ENCODE data around the gene SMIM35. TPM values are rescaled to one million over a fixed set of nuclear protein-coding genes. Genes with fewer than 3 reads are reported as not detected.

Gene SMIM35
- total and polyA plus RNA-seq, 7 donors: 0.09 TPM; not detected in 6

DNA sequence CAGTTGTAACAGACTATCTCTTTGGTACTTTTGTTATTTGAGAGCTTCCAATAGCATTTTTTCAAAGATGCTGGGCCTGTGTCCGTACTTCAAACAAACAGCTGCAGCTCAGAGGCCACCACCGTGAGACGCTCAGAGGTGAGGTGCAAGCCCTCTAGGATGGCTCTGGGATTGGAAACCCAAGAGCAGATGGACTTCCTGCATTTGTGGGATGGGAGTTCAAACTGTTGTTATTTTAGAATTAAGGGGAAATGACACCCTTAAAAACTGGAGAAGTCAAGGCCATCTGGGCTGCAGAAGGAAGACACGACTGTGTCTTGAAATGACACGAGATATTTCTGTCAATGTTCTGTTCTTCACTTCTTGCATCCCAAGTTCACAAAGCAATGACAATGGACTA, 109.7 kb downstream of the SMIM35 start:
- ATAC-seq (no peak), DNase-seq (no peak)
- Histone ChIP-seq H3K36me3 (ENCODE audit: insufficient read depth in 1 of 2, low read depth in 1 of 2) (no peaks in the 10 kb centered on the region), H3K4me1 (no peaks in the 10 kb centered on the region), H3K27me3 (ENCODE audit: insufficient read depth in 3 of 3, low read length in 2 of 3) (peaks cover 0 to 4% (median 1%) of the 10 kb centered on the region in 3 donors), H3K4me3 (no peak overlapping the region), H3K27ac (no peak overlapping the region), H3K9me3 (no peaks in the 10 kb centered on the region)
- no peak for TF ChIP-seq CTCF (IDR thresholded peaks at IDR 0.05)
- intact Hi-C loops (cut with DNase I): no loop called here
- WGBS, 3 donors: 80 to 84% (median 83%) methylated on average over 5 of the region's 5 CpGs

GRCh38 chr11:117976445-117976844, 110.3 kb downstream of the SMIM35 start:
- Histone ChIP-seq H3K27me3 (ENCODE audit: insufficient read depth in 3 of 3, low read length in 2 of 3) (peaks cover 0 to 4% (median under 1%) of the 10 kb centered on the region in 3 donors), H3K4me3 (no peak overlapping the region), H3K36me3 (ENCODE audit: insufficient read depth in 1 of 2, low read depth in 1 of 2) (no peaks in the 10 kb centered on the region), H3K9me3 (no peaks in the 10 kb centered on the region), H3K4me1 (no peaks in the 10 kb centered on the region), H3K27ac (no peak overlapping the region)
- DNase-seq (no peak), ATAC-seq (no peak)
- 78 to 83% (median 80%) methylated on average over 4 of the region's 4 CpGs for WGBS, 3 donors
- TF ChIP-seq CTCF (IDR thresholded peaks at IDR 0.05): no peak
- intact Hi-C loops (cut with DNase I): no loop called here

DNA sequence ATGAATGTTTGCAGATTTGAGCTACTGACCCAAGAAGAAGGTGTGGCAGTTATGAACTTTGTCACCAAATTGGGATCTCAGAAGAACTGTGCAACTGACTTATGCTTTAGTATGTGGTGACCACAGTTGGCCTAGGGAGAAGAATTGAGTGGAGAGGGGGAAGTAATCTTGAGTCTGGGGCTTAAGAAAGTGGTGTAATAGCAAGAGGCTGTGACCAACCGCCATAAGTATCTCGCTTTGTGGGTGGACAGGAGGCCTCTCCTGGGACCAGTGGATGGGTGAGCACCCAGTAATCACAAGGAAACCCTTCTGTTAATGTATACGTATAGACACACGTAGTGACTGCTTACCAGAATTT, 113.3 kb downstream of the SMIM35 start:
- Histone ChIP-seq H3K4me1 (no peaks in the 10 kb centered on the region), H3K9me3 (no peaks in the 10 kb centered on the region), H3K27me3 (ENCODE audit: insufficient read depth in 3 of 3, low read length in 2 of 3) (no peaks in the 10 kb centered on the region), H3K4me3 (no peak overlapping the region), H3K36me3 (ENCODE audit: insufficient read depth in 1 of 2, low read depth in 1 of 2) (no peaks in the 10 kb centered on the region), H3K27ac (no peak overlapping the region)
- ATAC-seq: no peak
- DNase-seq: no peak
- intact Hi-C loops (cut with DNase I): no loop called here
- WGBS, 3 donors: 90 to 93% (median 90%) methylated on average over 4 of the region's 4 CpGs
- TF ChIP-seq CTCF (IDR thresholded peaks at IDR 0.05): no peak

DNA sequence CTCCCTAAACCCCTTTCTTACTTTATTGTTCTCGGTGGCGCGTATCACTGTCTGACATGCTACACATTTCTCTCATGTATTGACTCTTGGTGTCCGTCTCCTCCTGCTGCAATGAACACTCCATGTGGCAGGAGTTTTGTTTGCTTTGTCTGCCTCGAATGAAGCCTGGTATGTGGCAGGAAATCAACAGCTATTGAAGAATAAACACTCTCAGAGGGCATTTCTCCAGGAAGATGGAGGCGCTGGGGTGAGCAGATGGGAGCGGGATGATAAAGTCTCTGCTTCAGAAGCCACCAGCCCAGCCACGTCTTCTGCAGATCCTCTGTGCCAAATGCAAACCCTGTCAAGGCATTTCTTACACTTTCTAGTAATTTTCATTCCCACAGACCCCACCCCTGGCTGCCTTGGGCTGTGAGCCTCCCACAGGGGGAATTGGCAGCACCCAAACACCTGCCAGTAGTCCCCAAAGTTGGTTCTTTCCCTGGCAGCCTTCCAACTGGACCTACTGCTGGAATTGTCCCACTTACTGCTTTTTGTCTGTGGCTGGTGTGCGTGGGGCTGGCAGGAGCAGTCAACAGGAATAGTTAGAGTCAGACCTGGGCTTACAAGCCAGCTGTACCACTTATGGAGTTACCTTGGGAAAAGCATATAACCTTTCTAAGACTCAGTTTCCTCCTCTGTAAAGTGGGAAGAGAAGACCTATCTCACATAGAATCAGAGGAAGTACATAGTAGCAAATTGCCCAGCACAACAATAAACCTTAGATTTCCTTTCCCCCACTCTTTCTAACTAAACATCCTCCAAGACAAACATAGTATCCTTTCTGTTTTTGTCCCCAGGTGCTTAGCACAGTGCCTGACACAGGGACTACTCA, 113.9 kb downstream of the SMIM35 start:
- intact Hi-C loops (cut with DNase I): no loop called here
- 55 to 60% (median 59%) methylated on average over 9 of the region's 9 CpGs for WGBS, 3 donors
- TF ChIP-seq CTCF (IDR thresholded peaks at IDR 0.05): no peak

More for the DNA sequence above, 113.9 kb downstream of the SMIM35 start:
- H3K4me1 ChIP-seq: no peaks in the 10 kb centered on the region
- ATAC-seq (no peak), DNase-seq (no peak)
- no peaks in the 10 kb centered on the region for H3K9me3 ChIP-seq
- H3K4me3 ChIP-seq: no peak overlapping the region
- no peaks in the 10 kb centered on the region for H3K36me3 ChIP-seq (ENCODE audit: insufficient read depth in 1 of 2, low read depth in 1 of 2)
- no peak overlapping the region for H3K27ac ChIP-seq
- no peaks in the 10 kb centered on the region for H3K27me3 ChIP-seq (ENCODE audit: insufficient read depth in 3 of 3, low read length in 2 of 3)

All from psoas muscle (tissue), 8 donors.